CD4-positive, alpha-beta T cell treated with Interleukin-4 for 1 hour (primary cell): Measurements from ENCODE around the gene GATAD2B.
"Not testable (repeated sequence)": the region's sequence is repeated elsewhere in the genome, so short reads cannot be mapped to it uniquely, and the experiment has no call there.

ENCODE experiments used
- DNase-seq, 2 donors: peaks; one replicate each; pipeline ENCODE4 v3.0.0-alpha.2; 2020 to 2022

GATAD2B gene

DNA sequence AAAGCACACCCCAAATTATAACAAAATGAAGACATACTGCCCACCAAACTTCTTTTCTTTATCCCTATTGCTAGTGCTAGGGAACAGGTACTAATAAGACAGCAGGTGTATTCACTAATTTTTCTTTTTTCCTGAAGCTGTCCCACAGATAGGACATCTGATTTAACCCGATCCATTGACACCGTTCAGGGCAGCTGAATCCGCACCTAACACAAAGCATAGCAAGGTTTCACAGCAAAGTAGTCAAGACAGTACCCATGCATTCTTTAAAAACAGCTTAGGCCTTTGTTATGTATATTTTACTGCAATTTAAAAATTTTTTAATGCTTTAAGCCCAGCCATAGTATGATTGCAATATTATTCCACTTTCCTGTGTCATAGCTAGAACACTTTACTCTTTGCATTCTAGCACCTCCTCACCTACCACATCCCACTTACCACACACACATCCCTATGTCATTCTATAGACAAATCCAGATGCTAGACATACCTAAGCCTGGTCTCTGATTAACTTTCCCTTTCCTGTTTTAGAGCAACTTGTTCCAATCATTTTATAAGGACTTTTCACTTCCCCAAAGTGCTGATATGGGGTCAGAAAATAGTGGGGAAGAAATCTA, 40.4 kb downstream of the GATAD2B start:
- no peak for DNase-seq

DNA sequence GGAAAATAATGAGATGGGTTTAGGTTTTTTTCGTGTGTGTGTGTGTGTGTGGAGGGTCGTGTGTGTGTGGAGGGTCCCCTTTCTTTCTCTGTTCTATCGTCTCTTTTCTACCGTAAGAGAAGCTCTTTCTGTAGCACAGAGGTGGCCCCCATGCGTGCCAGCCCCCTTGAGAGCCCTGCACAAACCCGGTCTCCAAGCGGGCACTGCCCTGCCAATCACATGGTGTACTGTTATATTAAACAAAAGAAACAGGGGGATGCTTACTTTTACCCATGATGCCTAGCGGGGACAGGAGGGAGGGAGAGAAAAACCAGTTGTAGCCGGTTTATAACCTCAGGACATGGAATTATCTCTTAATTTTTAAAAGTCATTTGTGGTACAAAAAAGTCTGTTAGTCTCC, 41.0 kb downstream of the GATAD2B start:
- no peak for DNase-seq

DNA sequence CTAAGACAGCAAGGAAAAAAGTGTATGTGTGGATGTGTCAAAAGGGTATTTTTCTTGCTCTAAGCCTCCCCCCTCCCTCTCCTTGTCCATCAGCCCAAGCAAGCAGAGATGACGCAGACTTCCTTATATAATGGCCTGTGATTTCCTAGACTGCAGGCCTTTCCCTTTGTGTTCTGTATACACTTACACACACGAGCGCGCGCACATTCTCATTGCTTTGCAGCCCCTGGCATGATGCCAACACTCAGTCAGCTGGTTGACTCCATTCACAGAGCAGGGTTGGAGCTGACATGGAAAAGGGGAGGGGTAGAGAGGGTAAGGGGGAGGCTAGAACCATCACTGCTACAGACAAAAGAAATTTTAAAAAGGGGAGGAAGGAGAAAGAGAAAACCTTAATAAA, 41.8 kb downstream of the GATAD2B start:
- peak; percentile 18 to 61 for DNase-seq

DNA sequence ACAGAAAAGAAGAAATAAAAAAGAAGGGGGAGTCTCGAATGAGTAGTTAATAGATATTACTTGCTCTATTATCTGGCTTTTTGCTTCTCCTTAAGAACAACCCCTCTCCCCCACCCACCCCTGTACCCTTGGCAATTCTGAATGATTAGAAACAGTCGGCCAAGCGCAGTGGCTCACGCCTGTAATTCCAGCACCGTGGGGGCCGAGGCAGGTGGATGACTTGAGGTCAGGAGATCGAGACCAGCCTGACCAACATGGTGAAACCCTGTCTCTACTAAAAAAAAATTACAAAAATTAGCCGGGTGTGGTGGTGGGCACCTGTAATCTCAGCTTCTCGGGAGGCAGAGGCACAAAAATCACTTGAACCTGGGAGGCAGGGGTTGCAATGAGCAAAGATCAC, 42.7 kb downstream of the GATAD2B start:
- no peak for DNase-seq

DNA sequence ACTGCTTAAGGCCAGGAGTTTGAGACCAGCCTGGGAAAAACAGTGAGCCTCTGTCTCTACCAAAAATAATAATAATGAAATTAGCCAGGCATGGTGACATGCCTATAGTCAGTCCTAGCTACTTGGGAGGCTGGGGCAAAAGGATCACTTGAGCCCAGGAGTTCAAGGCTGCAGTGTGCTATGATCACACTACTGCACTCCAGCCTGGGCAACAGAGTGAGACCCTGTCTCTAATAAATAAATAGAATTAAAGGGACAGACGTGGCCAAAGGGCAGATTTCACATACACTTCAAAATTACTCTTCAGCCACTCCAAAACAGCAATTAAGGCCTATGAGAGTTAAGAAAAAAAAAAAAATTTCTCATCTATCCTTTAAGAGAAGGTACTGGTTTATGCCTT, 45.7 kb downstream of the GATAD2B start:
- no peak for DNase-seq

DNA sequence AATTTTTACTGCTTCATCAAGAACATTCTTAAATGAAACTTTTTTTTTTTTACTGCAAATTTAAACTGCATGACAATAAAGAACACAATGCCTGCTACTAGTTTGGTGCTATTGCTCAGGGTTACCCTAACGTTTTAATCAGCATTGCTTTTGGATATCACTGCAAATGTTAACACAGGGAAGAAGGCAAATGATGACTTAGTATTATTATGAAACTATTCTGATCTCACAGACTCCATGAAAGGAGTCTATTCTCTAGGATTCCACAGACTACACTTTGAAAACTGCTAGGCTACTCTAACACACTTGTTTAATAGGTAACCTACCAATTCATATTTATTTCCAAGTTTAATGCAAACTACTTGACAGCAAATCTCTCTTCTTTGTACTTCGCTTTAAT, 49.8 kb downstream of the GATAD2B start:
- no peak for DNase-seq

DNA sequence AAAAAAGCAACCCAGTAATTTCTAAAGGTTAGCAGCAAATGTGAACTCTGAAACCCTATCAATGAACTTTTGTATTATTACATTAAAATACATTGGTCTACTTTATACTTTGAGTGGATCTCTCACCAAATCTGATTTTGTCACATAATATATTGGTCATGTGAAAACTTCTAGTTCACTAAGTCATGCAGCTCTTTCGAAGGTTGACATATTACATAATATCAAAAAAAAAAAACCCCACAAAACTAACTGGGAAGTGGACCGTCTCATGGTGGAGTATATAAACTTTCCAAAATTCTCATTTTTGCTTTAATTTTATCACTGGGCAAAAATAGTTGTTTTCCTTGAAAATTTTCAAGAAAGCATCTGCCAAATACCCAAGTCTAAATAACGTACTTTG, 50.4 kb downstream of the GATAD2B start:
- no peak for DNase-seq

DNA sequence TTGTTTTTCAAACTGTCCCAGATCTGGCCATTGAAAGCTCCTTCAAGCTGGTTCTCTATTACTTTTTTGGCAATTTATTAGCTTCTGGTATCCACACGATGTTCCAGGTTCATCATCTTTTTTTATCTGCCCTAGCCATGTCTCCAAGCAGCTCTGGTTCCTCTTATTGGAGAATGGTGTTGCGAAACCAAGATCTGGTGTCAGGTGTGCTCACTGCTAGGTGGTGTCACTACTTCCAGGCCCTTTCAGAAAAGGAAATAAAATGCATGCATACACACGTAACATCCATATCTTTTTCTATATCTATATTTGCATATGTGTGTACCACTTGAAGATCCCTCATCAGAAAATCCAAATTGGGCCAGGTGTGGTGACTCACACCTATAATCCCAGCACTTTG, 53.3 kb downstream of the GATAD2B start:
- DNase-seq: no peak

DNA sequence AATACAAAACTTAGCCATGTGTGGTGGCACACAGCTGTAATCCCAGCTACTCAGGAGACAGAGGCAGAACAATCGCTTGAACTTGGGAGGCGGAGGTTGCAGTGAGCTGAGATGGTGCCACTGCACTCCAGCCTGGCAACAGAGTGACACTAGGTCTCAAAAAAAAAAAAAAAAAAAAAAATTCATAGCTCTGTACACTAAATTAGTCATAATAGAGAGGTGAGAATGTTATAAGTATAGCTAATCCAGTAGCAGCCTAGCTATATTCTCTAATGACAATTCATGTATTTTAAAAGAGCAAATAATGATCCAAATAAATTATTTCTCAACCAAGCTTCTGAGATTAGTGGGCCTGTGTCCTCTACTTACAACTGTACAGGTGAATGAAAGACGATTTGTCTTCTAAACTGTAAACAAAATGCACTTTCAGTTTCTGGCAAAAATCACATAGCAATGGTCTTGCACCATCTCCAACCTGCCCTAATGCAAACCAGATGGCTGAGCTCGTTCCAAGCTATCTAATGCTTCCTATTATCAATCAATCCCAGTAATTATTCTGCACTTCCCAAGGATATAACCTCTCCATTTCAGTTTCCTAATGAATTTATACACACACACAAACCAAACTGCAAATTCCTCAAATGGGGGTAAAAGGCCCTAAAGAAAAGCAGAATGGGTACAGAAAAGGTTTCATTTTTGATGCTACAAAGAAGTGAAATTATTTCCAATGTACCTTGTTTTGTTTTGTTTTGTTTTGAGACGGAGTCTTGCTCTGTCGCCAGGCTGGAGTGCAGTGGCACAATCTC, 56.5 kb downstream of the GATAD2B start:
- DNase-seq: no peak

DNA sequence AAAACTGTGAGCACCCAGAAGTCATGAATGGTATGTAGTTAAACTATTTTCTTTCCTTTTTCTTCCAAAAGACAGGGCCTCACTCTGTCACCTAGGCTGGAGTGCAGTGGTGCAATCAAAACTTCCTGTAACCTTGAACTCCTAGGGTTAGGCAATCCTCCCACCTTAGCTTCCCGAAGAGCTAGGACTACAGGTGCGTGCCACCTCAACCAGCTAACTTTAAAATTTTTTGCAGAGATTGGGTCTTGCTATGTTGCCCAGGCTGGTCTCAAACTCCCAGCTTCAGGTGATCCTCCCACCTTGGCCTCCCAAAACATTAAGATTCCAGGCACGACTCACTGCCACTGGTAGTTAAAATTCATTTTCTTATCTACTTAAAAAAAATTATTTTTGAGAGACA, 62.5 kb downstream of the GATAD2B start:
- no peak for DNase-seq

DNA sequence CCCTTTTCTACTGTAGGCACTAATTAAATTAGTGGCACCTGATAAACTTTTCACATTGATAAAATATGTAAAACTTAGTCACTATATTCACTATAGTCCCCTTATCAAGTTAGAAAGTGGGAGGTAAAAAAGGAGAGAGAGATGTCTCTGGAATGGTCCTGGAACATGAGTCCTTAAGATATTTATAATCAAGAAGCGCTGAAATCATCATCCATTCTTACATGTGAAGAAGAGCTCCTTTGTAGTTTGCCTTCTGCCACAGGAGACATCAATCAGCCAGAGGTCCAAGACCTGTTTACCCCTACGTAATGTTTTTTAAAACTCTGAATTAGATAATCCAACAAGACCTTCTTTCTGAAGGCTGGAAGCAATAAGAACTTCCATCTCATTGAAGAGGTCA, 65.3 kb downstream of the GATAD2B start:
- DNase-seq: no peak

DNA sequence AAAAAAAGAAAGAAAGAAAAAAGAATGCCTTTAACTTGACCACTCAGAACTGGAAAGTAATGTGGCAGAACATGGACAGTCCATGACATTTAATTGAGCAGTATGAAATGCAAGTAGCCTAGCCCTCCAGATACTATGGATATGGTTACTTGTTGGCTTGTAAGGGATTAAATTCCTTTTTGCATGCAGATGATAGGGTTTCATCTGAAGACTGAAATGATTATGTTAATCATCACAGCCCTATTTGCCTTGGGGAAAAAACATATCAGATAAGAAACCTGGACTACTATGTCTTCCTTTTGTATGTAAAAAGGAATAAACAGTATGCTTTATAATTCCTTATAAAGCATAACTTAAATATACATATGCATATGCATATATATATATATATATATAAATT, 66.0 kb downstream of the GATAD2B start:
- no peak for DNase-seq

DNA sequence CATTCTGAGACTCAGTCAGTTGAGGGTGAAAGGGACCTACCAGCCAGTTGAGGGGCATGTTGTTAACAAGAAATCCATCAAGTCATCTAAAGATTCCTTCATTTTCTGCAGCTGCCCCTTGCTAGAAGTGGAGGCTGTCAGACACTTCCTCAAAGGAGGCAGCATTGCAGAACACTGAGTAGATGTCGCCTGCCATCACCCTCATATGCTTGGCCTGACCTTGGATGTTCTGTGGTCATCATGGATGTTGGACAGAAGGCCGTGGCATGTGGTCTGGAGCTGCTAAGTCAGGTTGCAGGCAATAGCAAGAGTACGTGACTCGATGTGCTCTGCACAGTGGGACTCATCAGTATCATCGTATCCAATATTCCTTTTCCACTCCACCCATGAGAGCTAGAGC, 70.6 kb downstream of the GATAD2B start:
- no peak for DNase-seq

DNA sequence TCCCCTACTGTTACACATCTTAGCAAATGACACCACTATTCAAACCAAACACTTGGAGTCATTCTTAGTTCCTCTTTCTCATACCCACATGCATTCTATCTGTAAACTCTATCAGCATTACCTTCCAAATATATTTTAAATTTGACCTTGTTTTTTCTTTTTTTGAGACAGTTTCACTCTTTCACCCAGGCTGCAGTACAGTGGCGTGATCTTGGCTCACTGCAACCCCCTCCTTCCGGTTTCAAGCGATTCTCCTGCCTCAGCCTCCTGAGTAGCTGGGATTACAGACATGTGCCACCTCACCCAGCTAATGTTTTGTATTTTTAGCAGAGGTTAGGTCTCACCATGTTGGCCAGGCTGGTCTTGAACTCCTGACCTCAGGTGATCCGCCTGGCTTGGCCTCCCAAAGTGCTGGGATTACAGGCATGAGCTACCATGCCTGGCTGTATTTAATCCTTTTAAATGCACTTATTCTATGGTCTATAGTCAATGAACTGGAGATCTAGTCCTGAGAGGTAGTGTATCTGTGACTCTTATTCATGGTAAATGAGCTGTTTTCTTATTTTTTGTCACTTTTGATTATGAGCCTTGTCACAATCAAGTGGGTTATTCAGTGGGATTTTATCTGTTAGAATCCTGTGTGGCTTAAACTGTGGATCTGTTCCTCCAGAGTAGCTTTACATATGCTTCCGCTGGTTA, 73.1 kb downstream of the GATAD2B start:
- peak in 1 of 2 donors; percentile 15 for DNase-seq

DNA sequence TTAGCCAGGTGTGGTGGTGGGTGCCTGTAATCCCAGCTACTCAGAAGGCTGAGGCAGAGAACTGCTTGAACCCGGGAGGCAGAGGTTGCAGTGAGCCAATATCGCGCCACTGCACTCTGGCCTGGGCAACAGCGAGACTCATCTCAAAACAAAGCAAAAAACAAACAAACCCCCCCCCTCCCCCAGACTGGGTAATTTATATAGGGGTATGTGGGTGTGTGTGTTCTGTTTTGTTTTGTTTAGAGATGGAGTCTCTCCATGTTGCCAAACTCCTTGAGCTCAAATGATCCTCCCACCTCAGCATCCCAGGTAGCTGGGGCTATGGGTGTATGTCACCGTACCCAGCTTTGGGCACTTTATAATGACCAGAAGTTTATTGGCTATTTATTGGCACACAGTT, 74.0 kb downstream of the GATAD2B start:
- no peak for DNase-seq

DNA sequence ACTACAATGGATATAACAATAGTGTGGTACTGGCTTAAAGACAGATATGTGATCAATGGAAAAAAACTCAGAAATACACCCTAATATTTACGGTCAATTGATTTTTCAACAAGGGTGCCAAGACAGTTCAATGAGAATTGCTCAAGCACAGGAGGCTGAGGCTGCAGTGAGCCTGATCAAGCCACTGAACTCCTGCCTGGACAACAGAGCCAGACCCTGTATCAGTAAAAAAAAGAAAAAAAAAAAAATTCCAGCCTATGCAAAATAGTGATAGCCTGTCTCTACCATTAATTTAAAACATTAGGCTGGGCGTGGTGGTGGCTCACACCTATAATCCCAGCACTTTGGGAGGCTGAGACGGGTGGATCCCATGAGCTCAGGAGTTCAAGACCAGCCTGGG, 77.6 kb downstream of the GATAD2B start:
- DNase-seq: no peak

DNA sequence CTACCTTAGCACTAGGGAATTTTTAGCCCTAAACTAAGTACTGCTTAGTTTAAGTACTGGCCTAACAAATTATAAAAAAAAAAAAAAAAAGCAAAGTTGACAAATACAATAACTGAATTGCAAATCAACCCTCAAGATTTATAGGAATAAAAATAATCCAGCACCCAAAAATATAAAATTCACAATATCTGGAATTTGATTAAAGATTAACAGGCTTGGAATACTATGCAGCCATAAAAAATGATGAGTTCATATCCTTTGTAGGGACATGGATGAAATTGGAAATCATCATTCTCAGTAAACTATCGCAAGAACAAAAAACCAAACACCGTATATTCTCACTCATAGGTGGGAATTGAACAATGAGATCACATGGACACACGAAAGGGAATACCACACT, 78.4 kb downstream of the GATAD2B start:
- DNase-seq: not testable (repeated sequence)

DNA sequence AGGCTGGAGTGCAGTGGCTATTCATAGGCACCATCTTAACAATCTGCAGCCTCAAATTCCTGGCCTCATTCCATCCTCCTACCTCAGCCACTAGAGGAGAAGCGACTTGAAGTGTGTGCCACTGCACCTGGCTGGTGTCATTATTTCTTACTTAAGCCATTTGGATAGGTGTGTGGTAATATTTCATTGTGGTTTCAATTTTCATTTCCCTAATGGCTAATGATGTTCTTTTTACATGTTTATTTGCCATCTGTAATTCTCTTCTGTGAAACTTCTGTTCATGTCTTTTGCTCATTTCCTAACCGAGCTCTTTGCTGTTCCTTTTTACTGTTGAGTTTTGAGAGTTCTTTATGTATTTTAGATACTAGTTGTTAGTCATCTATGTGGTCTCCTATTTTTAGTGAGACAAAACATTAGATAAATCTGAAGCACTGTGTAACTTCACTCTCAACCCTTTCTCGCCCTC, 80.7 kb downstream of the GATAD2B start:
- no peak for DNase-seq

DNA sequence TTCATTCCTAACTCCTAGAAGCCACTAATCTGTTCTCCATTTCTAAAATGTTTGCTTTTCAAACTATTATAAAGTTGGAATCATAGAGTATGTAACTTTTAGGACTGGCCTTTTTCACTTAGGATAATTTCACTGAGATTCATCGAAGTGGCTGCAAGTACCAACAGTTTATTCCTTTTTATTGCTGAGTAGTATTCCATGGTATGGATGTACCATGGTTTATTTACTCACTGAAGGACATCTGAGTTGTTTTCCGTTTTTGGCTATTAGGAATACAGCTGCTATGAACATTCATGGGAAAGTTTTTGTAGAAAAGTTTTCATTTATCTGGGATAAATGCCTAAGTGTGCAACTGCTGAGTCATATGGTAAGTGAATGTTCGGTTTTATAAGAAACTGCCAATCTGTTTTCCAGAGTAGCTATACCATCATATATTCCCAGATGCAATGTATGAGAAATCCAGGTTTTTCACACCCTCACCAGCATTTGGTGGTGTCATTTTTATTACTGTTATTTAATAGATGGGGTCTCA, 81.2 kb downstream of the GATAD2B start:
- DNase-seq: no peak

DNA sequence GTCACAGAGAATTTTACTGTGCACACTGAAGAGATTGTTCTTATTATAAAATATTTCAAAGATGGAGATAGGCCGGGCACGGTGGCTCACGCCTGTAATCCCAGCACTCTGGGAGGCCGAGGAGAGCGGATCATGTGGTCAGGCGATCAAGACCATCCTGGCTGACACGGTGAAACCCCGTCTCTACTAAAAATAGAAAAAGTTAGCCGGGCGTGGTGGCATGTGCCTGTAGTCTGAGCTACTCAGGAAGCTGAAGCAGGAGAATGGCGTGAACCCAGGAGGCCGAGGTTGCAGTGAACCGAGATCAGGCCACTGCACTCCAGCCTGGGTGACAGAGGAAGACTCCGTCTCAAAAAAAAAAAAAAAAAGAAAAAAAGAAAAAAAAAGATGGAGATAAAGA, 82.0 kb downstream of the GATAD2B start:
- peak in 1 of 2 donors; percentile 12 for DNase-seq

DNA sequence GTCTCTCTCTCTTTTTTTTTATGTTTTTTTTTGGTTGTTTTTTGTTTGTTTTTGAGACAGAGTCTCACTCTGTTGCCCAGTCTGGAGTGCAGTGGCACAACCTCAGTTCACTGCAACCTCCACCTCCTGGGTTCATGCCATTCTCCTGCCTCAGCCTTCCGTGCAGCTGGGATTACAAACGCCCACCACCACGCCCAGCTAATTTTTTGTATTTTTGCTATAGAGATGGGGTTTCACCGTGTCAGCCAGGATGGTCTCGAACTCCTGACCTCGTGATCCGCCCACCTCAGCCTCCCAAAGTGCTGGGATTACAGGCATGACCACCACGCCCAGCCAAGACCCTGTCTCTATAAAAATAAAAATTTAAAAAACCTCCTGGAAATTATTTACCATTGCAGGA, 88.8 kb downstream of the GATAD2B start:
- not testable (repeated sequence) for DNase-seq

DNA sequence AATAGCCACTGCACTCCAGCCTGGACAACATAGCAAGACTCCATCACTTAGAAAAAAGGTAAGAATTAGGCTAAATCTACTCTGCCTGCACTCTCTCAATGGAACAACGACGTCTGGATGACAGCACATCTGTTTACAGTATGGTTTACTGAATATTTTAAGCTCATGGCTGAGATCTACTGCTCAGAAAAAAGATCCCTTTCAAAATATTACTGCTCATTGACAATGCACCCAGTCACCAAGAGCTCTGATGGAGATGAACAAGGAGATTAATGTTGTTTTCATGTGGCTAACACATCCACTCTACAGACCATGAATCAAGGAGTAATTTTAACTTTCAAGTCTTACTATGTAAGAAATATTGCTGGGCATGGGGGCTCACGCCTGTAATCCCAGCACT, 89.6 kb downstream of the GATAD2B start:
- DNase-seq: no peak

DNA sequence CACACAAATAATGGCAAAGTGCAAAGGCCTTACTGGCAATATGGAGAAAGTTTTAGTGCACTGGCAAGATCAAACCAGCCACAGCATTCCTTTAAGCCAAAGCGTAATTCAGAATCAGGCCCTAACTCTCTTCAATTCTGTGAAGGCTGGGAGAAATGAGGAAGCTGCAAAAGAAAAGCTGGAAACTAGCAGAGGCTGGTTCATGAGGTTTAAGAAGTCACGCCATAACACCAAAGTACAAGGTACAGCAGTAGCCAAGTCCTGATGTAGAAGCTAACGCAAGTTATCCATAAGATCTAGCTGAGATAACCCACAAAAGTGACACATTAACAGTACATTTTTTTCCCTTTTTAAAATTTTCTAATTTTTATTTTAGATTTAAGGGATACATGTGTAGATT, 90.5 kb downstream of the GATAD2B start:
- no peak for DNase-seq

DNA sequence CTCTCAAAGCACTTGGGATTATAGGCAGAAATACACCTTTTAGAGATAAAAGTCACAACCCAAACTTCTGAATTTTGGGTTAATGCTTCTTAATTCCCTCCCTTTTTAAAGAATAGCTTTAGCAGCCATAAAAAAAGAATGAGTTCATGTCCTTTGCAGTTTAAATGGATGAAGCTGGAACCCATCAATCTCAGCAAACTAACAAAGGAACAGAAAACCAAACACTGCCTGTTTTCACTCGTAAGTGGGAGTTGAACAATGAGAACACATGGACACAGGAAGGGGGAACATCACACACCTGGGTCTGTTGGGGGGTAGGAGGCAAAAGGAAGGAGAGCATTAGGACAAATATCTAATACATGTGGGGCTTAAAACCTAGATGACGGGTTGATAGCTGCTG, 91.7 kb downstream of the GATAD2B start:
- no peak for DNase-seq
